SK-N-SH (cell line): Measurements from ENCODE around the gene NLN. TPM values are rescaled to one million over a fixed set of nuclear protein-coding genes. Genes with fewer than 3 reads are reported as not detected.
"Not testable (repeated sequence)": the region's sequence is repeated elsewhere in the genome, so short reads cannot be mapped to it uniquely, and the experiment has no call there.

Experiments used
- CTCF ChIA-PET: fragments of 300-600, 350-600 bp; formaldehyde crosslinking; extraction: SDS; loops from one replicate; lab custom pipeline; 2021; lab: Yijun Ruan, JAX
- POLR2A ChIA-PET: fragments of 350-600 bp; sonication (Branson Sonifier 250); formaldehyde crosslinking; extraction: SDS; loops from one replicate; lab custom pipeline; 2020; ENCODE audit warnings: antibody characterized with exemption, inconsistent platforms; lab: Yijun Ruan, JAX
- DNase-seq: peaks from one replicate; pipeline ENCODE4 v3.0.0; 2012
- H2AFZ ChIP-seq: fragments of 200-600 bp; sonication (generic); 2 replicates; pipeline ENCODE4 v1.8.1; 2016; ENCODE audit warnings: antibody characterized with exemption, mild to moderate bottlenecking, low read depth
- H3F3A ChIP-seq: fragments of 200-600 bp; sonication (generic); replicated peaks from 2 replicates; pipeline ENCODE3; 2016; ENCODE audit warnings: antibody characterized with exemption, mild to moderate bottlenecking; ENCODE audit not compliant: insufficient read depth
- H3K27ac ChIP-seq, 2 experiments: fragments of 200-500 bp in 1 of 2; fragments of 200-600 bp in 1 of 2; sonication (Bioruptor generic) in 1 of 2; sonication (generic), shearing (Covaris generic) in 1 of 2; 2 replicates each; pipeline versions ENCODE4 v1.5.1 to v1.6.1; 2014 to 2016; ENCODE audit warnings: low read depth in 2 of 2, inconsistent platforms in 1 of 2, low read length in 1 of 2, mild to moderate bottlenecking in 1 of 2, mixed read lengths in 1 of 2
- H3K27me3 ChIP-seq: fragments of 200-600 bp; sonication (generic), shearing (Covaris generic); 2 replicates; pipeline ENCODE4 v1.6.1; 2016; ENCODE audit warnings: mixed run types; ENCODE audit not compliant: insufficient read depth
- H3K36me3 ChIP-seq, 2 experiments: fragments of 200-500 bp in 1 of 2; fragments of 200-600 bp in 1 of 2; sonication (Bioruptor generic) in 1 of 2; sonication (generic) in 1 of 2; replicated peaks in 1 of 2; 2 replicates each; pipeline versions ENCODE3 to v1.5.1; 2014 to 2016; ENCODE audit warnings: low read length in 1 of 2, mild to moderate bottlenecking in 1 of 2; ENCODE audit not compliant: insufficient read depth in 2 of 2, control insufficient read depth in 1 of 2
- H3K4me1 ChIP-seq, 2 experiments: fragments of 200-500 bp in 1 of 2; fragments of 200-600 bp in 1 of 2; sonication (Bioruptor generic) in 1 of 2; sonication (generic), shearing (Covaris generic) in 1 of 2; 2 replicates each; pipeline versions ENCODE4 v1.5.1 to v1.6.1; 2014 to 2016; ENCODE audit warnings: low read depth in 1 of 2, low read length in 1 of 2, mixed run types in 1 of 2; ENCODE audit not compliant: insufficient read depth in 2 of 2, control insufficient read depth in 1 of 2
- H3K4me2 ChIP-seq: fragments of 200-600 bp; sonication (generic), shearing (Covaris generic); 2 replicates; pipeline ENCODE4 v1.6.1; 2017; ENCODE audit warnings: mixed run types
- H3K4me3 ChIP-seq, 2 experiments: fragments of 200-500 bp in 1 of 2; fragments of 200-600 bp in 1 of 2; sonication (Bioruptor generic) in 1 of 2; sonication (generic), shearing (Covaris generic) in 1 of 2; 2 replicates each; pipeline versions ENCODE4 v1.5.1 to v1.8.1; 2014 to 2016; ENCODE audit warnings: low read depth in 2 of 2, inconsistent platforms in 1 of 2, low read length in 1 of 2, mild to moderate bottlenecking in 1 of 2, mixed read lengths in 1 of 2, moderate library complexity in 1 of 2
- H3K79me2 ChIP-seq: fragments of 200-600 bp; sonication (generic); 2 replicates; pipeline ENCODE4 v1.8.1; 2017; ENCODE audit warnings: mild to moderate bottlenecking; ENCODE audit not compliant: insufficient read depth
- H3K9ac ChIP-seq: fragments of 200-600 bp; sonication (generic); 2 replicates; pipeline ENCODE4 v1.6.1; 2017; ENCODE audit warnings: mixed run types
- H3K9me2 ChIP-seq: fragments of 200-600 bp; sonication (generic); 2 replicates; pipeline ENCODE4 v1.6.1; 2017; ENCODE audit warnings: mixed run types
- H3K9me3 ChIP-seq: fragments of 200-600 bp; sonication (generic); 2 replicates; pipeline ENCODE4 v1.6.1; 2017; ENCODE audit warnings: mixed run types, mild to moderate bottlenecking, moderate library complexity
- H4K20me1 ChIP-seq: fragments of 200-600 bp; sonication (generic); 2 replicates; pipeline ENCODE4 v1.6.1; 2017; ENCODE audit warnings: mild to moderate bottlenecking, mixed run types; ENCODE audit not compliant: insufficient read depth
- EP300 ChIP-seq, 2 experiments: IDR thresholded peaks; 2 replicates each; pipeline versions ENCODE4 v1.4.0 to v1.6.1; 2012; ENCODE audit warnings: borderline replicate concordance in 1 of 2, low read depth in 1 of 2, low read length in 1 of 2
- EZH2phosphoT487 ChIP-seq: fragments of 200-600 bp; sonication (generic); IDR thresholded peaks from 2 replicates; pipeline ENCODE4 v1.6.1; 2017; ENCODE audit warnings: low read depth, mixed run types, mild to moderate bottlenecking, antibody characterized with exemption, moderate library complexity, borderline replicate concordance
- FOSL2 ChIP-seq: IDR thresholded peaks from 2 replicates; pipeline ENCODE4 v1.4.0; 2012; ENCODE audit warnings: low read depth, mild to moderate bottlenecking, moderate library complexity, borderline replicate concordance
- GABPA ChIP-seq: IDR thresholded peaks from 2 replicates; pipeline ENCODE4 v1.4.0; 2012; ENCODE audit warnings: low read depth, mild to moderate bottlenecking
- GATA2 ChIP-seq: sonication (generic); formaldehyde crosslinking; IDR thresholded peaks from 2 replicates; pipeline ENCODE4 v1.5.0; 2020; ENCODE audit warnings: mild to moderate bottlenecking, missing genetic modification reagents
- JUND ChIP-seq: IDR thresholded peaks from 2 replicates; pipeline ENCODE4 v1.4.0; 2012
- NRF1 ChIP-seq: IDR thresholded peaks from 2 replicates; pipeline ENCODE4 v1.6.1; 2012; ENCODE audit warnings: low read depth, mild to moderate bottlenecking, low read length
- RAD21 ChIP-seq: IDR thresholded peaks from 2 replicates; pipeline ENCODE4 v1.6.1; 2012; ENCODE audit warnings: mild to moderate bottlenecking, low read length
- RXRA ChIP-seq: IDR thresholded peaks from 2 replicates; pipeline ENCODE4 v1.4.0; 2012; ENCODE audit warnings: low read depth, mild to moderate bottlenecking, borderline replicate concordance
- SIN3A ChIP-seq: IDR thresholded peaks from 2 replicates; pipeline ENCODE4 v1.6.1; 2012; ENCODE audit warnings: low read depth, mild to moderate bottlenecking, low read length, moderate library complexity, borderline replicate concordance
- TCF12 ChIP-seq: IDR thresholded peaks from 2 replicates; pipeline ENCODE4 v1.4.0; 2012
- WGBS: methylation state at CpG from one replicate; pipeline ENCODE4 v1.1.6; 2017; ENCODE audit warnings: low lambda C conversion rate; 5-methylcytosine and 5-hydroxymethylcytosine counted together
- polyA plus RNA-seq, 3 experiments: library from polyadenylated mRNA; depleted of rRNA; stranded (reverse); fragments of >200 nt; gene quantifications; 2 replicates each; pipeline ENCODE4 v1.2.3, GENCODE V29; 2012
- TF ChIP-seq, protein P1 (sequence below): IDR thresholded peaks from 2 replicates; pipeline ENCODE4 v1.4.0; 2012; ENCODE audit warnings: low read depth
- TF ChIP-seq, protein P2 (sequence below): IDR thresholded peaks from 2 replicates; pipeline ENCODE4; 2012
- TF ChIP-seq, protein P3 (sequence below): IDR thresholded peaks from 2 replicates; pipeline ENCODE4 v1.6.1; 2012; ENCODE audit warnings: mild to moderate bottlenecking, low read depth, low read length, moderate library complexity

NLN gene
- polyA plus RNA-seq, 1 of the 3 experiments (the other 2 are of a cell fraction) = 17.1 TPM

DNA sequence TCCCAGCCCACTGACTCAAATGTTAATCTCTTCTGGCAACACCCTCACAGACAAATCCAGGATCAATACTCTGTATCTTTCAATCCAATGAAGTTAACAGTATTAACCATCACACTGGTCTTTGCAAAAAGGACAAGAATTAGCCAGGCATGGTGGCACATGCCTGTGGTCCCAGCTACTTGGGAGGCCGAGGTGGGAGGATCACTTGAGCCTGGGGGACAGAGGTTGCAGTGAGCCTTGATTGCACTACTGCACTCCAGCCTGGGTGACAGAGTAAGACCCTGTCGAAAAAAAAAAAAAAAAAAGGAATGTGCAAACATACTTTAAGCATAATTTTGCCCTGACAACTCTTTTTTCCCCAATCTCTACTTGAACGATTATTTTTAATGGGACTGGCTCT is 146.5 kb downstream of the NLN start:
- Histone ChIP-seq H3K9ac (no peak overlapping the region), H3K4me3 (no peak overlapping the region), H2AFZ (no peak overlapping the region), H3K27me3 (no peaks in the 10 kb centered on the region), H3K4me2 (no peak overlapping the region), H4K20me1 (no peaks in the 10 kb centered on the region), H3K4me1 (no peaks in the 10 kb centered on the region; a peak in 1 of 4 replicates), H3K27ac (no peak overlapping the region), H3K36me3 (no peaks in the 10 kb centered on the region), H3K79me2 (no peaks in the 10 kb centered on the region), H3F3A (peaks cover 11% of the 10 kb centered on the region), H3K9me3 (no peaks in the 10 kb centered on the region), H3K9me2 (no peaks in the 10 kb centered on the region)
- ChIA-PET CTCF (no interaction called here), POLR2A (interaction anchor here (0.7 to 1.6 kb wide), 2 partner anchors 40 to 56 kb away, joined by 3 to 7 read pairs; no protein-coding TSS in a partner anchor)
- TF ChIP-seq, protein P1, sequence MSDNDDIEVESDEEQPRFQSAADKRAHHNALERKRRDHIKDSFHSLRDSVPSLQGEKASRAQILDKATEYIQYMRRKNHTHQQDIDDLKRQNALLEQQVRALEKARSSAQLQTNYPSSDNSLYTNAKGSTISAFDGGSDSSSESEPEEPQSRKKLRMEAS = no peak
- no peak for TF ChIP-seq EP300 (IDR thresholded peaks at IDR 0.05; ENCODE audit: borderline replicate concordance in 1 of 2, low read depth in 1 of 2, low read length in 1 of 2)
- TF ChIP-seq RXRA = no peak
- TF ChIP-seq, protein P2, sequence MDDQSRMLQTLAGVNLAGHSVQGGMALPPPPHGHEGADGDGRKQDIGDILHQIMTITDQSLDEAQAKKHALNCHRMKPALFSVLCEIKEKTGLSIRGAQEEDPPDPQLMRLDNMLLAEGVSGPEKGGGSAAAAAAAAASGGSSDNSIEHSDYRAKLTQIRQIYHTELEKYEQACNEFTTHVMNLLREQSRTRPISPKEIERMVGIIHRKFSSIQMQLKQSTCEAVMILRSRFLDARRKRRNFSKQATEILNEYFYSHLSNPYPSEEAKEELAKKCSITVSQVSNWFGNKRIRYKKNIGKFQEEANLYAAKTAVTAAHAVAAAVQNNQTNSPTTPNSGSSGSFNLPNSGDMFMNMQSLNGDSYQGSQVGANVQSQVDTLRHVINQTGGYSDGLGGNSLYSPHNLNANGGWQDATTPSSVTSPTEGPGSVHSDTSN = no peak
- no peak for TF ChIP-seq NRF1
- TF ChIP-seq, protein P3, sequence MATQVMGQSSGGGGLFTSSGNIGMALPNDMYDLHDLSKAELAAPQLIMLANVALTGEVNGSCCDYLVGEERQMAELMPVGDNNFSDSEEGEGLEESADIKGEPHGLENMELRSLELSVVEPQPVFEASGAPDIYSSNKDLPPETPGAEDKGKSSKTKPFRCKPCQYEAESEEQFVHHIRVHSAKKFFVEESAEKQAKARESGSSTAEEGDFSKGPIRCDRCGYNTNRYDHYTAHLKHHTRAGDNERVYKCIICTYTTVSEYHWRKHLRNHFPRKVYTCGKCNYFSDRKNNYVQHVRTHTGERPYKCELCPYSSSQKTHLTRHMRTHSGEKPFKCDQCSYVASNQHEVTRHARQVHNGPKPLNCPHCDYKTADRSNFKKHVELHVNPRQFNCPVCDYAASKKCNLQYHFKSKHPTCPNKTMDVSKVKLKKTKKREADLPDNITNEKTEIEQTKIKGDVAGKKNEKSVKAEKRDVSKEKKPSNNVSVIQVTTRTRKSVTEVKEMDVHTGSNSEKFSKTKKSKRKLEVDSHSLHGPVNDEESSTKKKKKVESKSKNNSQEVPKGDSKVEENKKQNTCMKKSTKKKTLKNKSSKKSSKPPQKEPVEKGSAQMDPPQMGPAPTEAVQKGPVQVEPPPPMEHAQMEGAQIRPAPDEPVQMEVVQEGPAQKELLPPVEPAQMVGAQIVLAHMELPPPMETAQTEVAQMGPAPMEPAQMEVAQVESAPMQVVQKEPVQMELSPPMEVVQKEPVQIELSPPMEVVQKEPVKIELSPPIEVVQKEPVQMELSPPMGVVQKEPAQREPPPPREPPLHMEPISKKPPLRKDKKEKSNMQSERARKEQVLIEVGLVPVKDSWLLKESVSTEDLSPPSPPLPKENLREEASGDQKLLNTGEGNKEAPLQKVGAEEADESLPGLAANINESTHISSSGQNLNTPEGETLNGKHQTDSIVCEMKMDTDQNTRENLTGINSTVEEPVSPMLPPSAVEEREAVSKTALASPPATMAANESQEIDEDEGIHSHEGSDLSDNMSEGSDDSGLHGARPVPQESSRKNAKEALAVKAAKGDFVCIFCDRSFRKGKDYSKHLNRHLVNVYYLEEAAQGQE = no peak
- no peak for TF ChIP-seq RAD21
- no peak for TF ChIP-seq GABPA
- TF ChIP-seq SIN3A = no peak
- no peak for DNase-seq
- WGBS = 73% methylated on average over 3 of the region's 3 CpGs

DNA sequence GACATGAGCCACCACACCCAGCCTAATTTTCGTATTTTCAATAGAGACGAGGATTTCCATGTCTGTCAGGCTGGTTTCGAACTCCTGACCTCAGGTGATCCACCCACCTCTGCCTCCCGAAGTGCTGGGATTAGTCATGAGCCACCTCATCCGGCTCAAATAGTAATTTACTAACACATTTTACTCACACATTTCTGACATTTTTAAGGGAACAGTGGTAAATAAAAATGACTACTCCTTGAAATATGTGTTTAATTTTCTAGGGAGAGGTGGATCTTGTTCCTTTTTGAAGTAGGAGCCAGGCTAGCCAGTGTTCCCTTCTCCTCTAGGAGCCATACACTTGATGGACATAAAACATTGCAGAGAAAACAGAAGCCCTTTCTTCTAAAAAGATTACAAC is 149.2 kb downstream of the NLN start:
- Histone ChIP-seq H3K9ac (no peak overlapping the region), H4K20me1 (no peaks in the 10 kb centered on the region), H3K9me2 (no peaks in the 10 kb centered on the region), H3K36me3 (no peaks in the 10 kb centered on the region), H3K27ac (peak overlapping the region in 1 of 2 experiments; percentile 12; a peak in 1 of 4 replicates), H3K79me2 (no peaks in the 10 kb centered on the region), H3K9me3 (no peaks in the 10 kb centered on the region), H3K4me1 (peaks cover 0 to 5% of the 10 kb centered on the region in 2 experiments; a peak in 1 of 4 replicates), H3K4me3 (no peak overlapping the region), H3F3A (peaks cover 24% of the 10 kb centered on the region), H3K4me2 (no peak overlapping the region), H3K27me3 (no peaks in the 10 kb centered on the region), H2AFZ (no peak overlapping the region)
- ChIA-PET POLR2A (no interaction called here), CTCF (interaction anchor here (1.0 kb wide), 1 partner anchor 11 kb away, joined by 3 read pairs; no protein-coding TSS in a partner anchor)
- WGBS = 68% methylated on average over 5 of the region's 5 CpGs
- no peak for DNase-seq
- TF ChIP-seq RXRA = 0 out of 2 replicates have a peak, but pooled peaks have one; percentile 19
- no peak for TF ChIP-seq GATA2 (CRISPR knock-in tag)
- peak; percentile 46; the same call in 1 of the 2 replicates for TF ChIP-seq FOSL2
- TF ChIP-seq EZH2phosphoT487 = no peak
- peak; percentile 22; the same call in 1 of the 2 replicates for TF ChIP-seq JUND
- TF ChIP-seq GABPA = no peak
- no peak for TF ChIP-seq TCF12
- TF ChIP-seq RAD21 = no peak
- TF ChIP-seq EP300 (IDR thresholded peaks at IDR 0.05; ENCODE audit: borderline replicate concordance in 1 of 2, low read depth in 1 of 2, low read length in 1 of 2) = peak in 1 of 2 experiments; percentile 22; a peak in 1 of 4 replicates

DNA sequence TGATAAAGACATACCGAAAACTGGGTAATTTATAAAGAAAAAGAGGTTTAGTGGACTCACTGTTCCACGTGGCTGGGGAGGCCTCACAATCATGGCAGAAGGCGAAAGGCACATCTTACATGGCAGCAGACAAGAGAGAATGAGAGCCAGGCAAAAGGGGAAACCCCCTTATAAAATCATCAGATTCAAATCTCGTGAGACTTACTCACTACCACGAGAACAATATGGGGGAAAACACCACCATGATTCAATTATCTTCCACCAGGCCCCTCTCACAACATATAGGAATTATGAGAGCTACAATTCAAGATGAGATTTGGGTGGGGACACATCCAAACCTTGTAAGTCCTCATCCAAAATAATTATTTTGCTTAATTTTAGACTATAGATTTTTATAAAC is 149.8 kb downstream of the NLN start:
- H3K4me3 ChIP-seq, H4K20me1 ChIP-seq, H3K9me3 ChIP-seq, H3K9ac ChIP-seq, POLR2A ChIA-PET, H3K36me3 ChIP-seq, H3K4me1 ChIP-seq, H3K79me2 ChIP-seq, H3K9me2 ChIP-seq, DNase-seq, H3K27me3 ChIP-seq, H2AFZ ChIP-seq, H3K4me2 ChIP-seq: not testable (repeated sequence)
- H3F3A ChIP-seq = peaks cover 24% of the 10 kb centered on the region
- CTCF ChIA-PET = interaction anchor here (1.0 kb wide), 1 partner anchor 11 kb away, joined by 3 read pairs; no protein-coding TSS in a partner anchor
- 66% methylated on average over 5 of the region's 5 CpGs for WGBS
- H3K27ac ChIP-seq = peak overlapping the region in 1 of 2 experiments; percentile 12; a peak in 1 of 4 replicates
